ENCODE measurements around the gene UBE3C.

The UBE3C gene

GRCh38 chr7:157189405-157189804, 50.7 kb downstream of the UBE3C start:
- no peak overlapping the region for H3K4me3 ChIP-seq (ENCODE audit: low read depth, low read length)
- H3K9ac ChIP-seq (ENCODE audit: low read depth, low read length): no peak overlapping the region
- peaks cover 18% of the 10 kb centered on the region for H3K36me3 ChIP-seq (ENCODE audit: control insufficient read depth, insufficient read depth, low read length)
- H3K4me1 ChIP-seq (ENCODE audit: control insufficient read depth, insufficient read depth, low read length): no peaks in the 10 kb centered on the region
- no peaks in the 10 kb centered on the region for H3K9me3 ChIP-seq (ENCODE audit: control insufficient read depth, insufficient read depth, low read length)
- H3K27me3 ChIP-seq (ENCODE audit: control insufficient read depth, insufficient read depth, low read length): no peaks in the 10 kb centered on the region

- H3K9ac ChIP-seq (ENCODE audit: low read depth, low read length): no peak overlapping the region
- no peaks in the 10 kb centered on the region for H3K9me3 ChIP-seq (ENCODE audit: control insufficient read depth, insufficient read depth, low read length)
- H3K27me3 ChIP-seq (ENCODE audit: control insufficient read depth, insufficient read depth, low read length): no peaks in the 10 kb centered on the region
- no peaks in the 10 kb centered on the region for H3K4me1 ChIP-seq (ENCODE audit: control insufficient read depth, insufficient read depth, low read length)
- peaks cover 13% of the 10 kb centered on the region for H3K36me3 ChIP-seq (ENCODE audit: control insufficient read depth, insufficient read depth, low read length)
- H3K4me3 ChIP-seq (ENCODE audit: low read depth, low read length): no peak overlapping the region
These were observed 54.1 kb downstream of the UBE3C start for GRCh38 chr7:157192861-157193260.

GRCh38 chr7:157193274-157193673, 54.5 kb downstream of the UBE3C start:
- H3K4me3 ChIP-seq (ENCODE audit: low read depth, low read length): no peak overlapping the region
- no peaks in the 10 kb centered on the region for H3K9me3 ChIP-seq (ENCODE audit: control insufficient read depth, insufficient read depth, low read length)
- no peak overlapping the region for H3K9ac ChIP-seq (ENCODE audit: low read depth, low read length)
- H3K4me1 ChIP-seq (ENCODE audit: control insufficient read depth, insufficient read depth, low read length): no peaks in the 10 kb centered on the region
- peaks cover 13% of the 10 kb centered on the region for H3K36me3 ChIP-seq (ENCODE audit: control insufficient read depth, insufficient read depth, low read length)
- no peaks in the 10 kb centered on the region for H3K27me3 ChIP-seq (ENCODE audit: control insufficient read depth, insufficient read depth, low read length)

- no peaks in the 10 kb centered on the region for H3K4me1 ChIP-seq (ENCODE audit: control insufficient read depth, insufficient read depth, low read length)
- H3K9ac ChIP-seq (ENCODE audit: low read depth, low read length): no peak overlapping the region
- H3K4me3 ChIP-seq (ENCODE audit: low read depth, low read length): no peak overlapping the region
- no peaks in the 10 kb centered on the region for H3K27me3 ChIP-seq (ENCODE audit: control insufficient read depth, insufficient read depth, low read length)
- H3K9me3 ChIP-seq (ENCODE audit: control insufficient read depth, insufficient read depth, low read length): no peaks in the 10 kb centered on the region
- H3K36me3 ChIP-seq (ENCODE audit: control insufficient read depth, insufficient read depth, low read length): peaks cover 13% of the 10 kb centered on the region
These were observed 56.2 kb downstream of the UBE3C start for GRCh38 chr7:157194948-157195347.

- Histone ChIP-seq H3K9me3 (ENCODE audit: control insufficient read depth, insufficient read depth, low read length) (no peaks in the 10 kb centered on the region), H3K4me3 (ENCODE audit: low read depth, low read length) (no peak overlapping the region), H3K36me3 (ENCODE audit: control insufficient read depth, insufficient read depth, low read length) (peaks cover 9% of the 10 kb centered on the region), H3K27me3 (ENCODE audit: control insufficient read depth, insufficient read depth, low read length) (no peaks in the 10 kb centered on the region), H3K4me1 (ENCODE audit: control insufficient read depth, insufficient read depth, low read length) (no peaks in the 10 kb centered on the region), H3K9ac (ENCODE audit: low read depth, low read length) (no peak overlapping the region)
These were observed 57.1 kb downstream of the UBE3C start for GRCh38 chr7:157195868-157196267.

GRCh38 chr7:157204134-157204533, 65.4 kb downstream of the UBE3C start:
- Histone ChIP-seq H3K4me3 (ENCODE audit: low read depth, low read length) (no peak overlapping the region), H3K27me3 (ENCODE audit: control insufficient read depth, insufficient read depth, low read length) (no peaks in the 10 kb centered on the region), H3K9me3 (ENCODE audit: control insufficient read depth, insufficient read depth, low read length) (no peaks in the 10 kb centered on the region), H3K36me3 (ENCODE audit: control insufficient read depth, insufficient read depth, low read length) (peaks cover 6% of the 10 kb centered on the region), H3K4me1 (ENCODE audit: control insufficient read depth, insufficient read depth, low read length) (no peaks in the 10 kb centered on the region), H3K9ac (ENCODE audit: low read depth, low read length) (no peak overlapping the region)

GRCh38 chr7:157205438-157205837, 66.7 kb downstream of the UBE3C start:
- Histone ChIP-seq H3K9ac (ENCODE audit: low read depth, low read length) (no peak overlapping the region), H3K36me3 (ENCODE audit: control insufficient read depth, insufficient read depth, low read length) (peaks cover 6% of the 10 kb centered on the region), H3K4me1 (ENCODE audit: control insufficient read depth, insufficient read depth, low read length) (no peaks in the 10 kb centered on the region), H3K4me3 (ENCODE audit: low read depth, low read length) (no peak overlapping the region), H3K9me3 (ENCODE audit: control insufficient read depth, insufficient read depth, low read length) (no peaks in the 10 kb centered on the region), H3K27me3 (ENCODE audit: control insufficient read depth, insufficient read depth, low read length) (no peaks in the 10 kb centered on the region)

GRCh38 chr7:157208571-157209413, 70.1 kb downstream of the UBE3C start:
- Histone ChIP-seq H3K4me1 (ENCODE audit: control insufficient read depth, insufficient read depth, low read length) (no peaks in the 10 kb centered on the region), H3K9ac (ENCODE audit: low read depth, low read length) (no peak overlapping the region), H3K36me3 (ENCODE audit: control insufficient read depth, insufficient read depth, low read length) (peaks cover 3% of the 10 kb centered on the region), H3K27me3 (ENCODE audit: control insufficient read depth, insufficient read depth, low read length) (no peaks in the 10 kb centered on the region), H3K4me3 (ENCODE audit: low read depth, low read length) (no peak overlapping the region), H3K9me3 (ENCODE audit: control insufficient read depth, insufficient read depth, low read length) (no peaks in the 10 kb centered on the region)

- Histone ChIP-seq H3K4me1 (ENCODE audit: control insufficient read depth, insufficient read depth, low read length) (no peaks in the 10 kb centered on the region), H3K4me3 (ENCODE audit: low read depth, low read length) (no peak overlapping the region), H3K36me3 (ENCODE audit: control insufficient read depth, insufficient read depth, low read length) (peaks cover 3% of the 10 kb centered on the region), H3K9me3 (ENCODE audit: control insufficient read depth, insufficient read depth, low read length) (no peaks in the 10 kb centered on the region), H3K27me3 (ENCODE audit: control insufficient read depth, insufficient read depth, low read length) (no peaks in the 10 kb centered on the region), H3K9ac (ENCODE audit: low read depth, low read length) (no peak overlapping the region)
These were observed 72.0 kb downstream of the UBE3C start for GRCh38 chr7:157210682-157211081.

- Histone ChIP-seq H3K27me3 (ENCODE audit: control insufficient read depth, insufficient read depth, low read length) (no peaks in the 10 kb centered on the region), H3K36me3 (ENCODE audit: control insufficient read depth, insufficient read depth, low read length) (peaks cover 7% of the 10 kb centered on the region), H3K9me3 (ENCODE audit: control insufficient read depth, insufficient read depth, low read length) (no peaks in the 10 kb centered on the region), H3K4me3 (ENCODE audit: low read depth, low read length) (no peak overlapping the region), H3K4me1 (ENCODE audit: control insufficient read depth, insufficient read depth, low read length) (no peaks in the 10 kb centered on the region), H3K9ac (ENCODE audit: low read depth, low read length) (no peak overlapping the region)
These were observed 73.0 kb downstream of the UBE3C start for GRCh38 chr7:157211690-157212089.

GRCh38 chr7:157219154-157219553, 80.4 kb downstream of the UBE3C start:
- Histone ChIP-seq H3K27me3 (ENCODE audit: control insufficient read depth, insufficient read depth, low read length) (no peaks in the 10 kb centered on the region), H3K4me3 (ENCODE audit: low read depth, low read length) (no peak overlapping the region), H3K9ac (ENCODE audit: low read depth, low read length) (no peak overlapping the region), H3K9me3 (ENCODE audit: control insufficient read depth, insufficient read depth, low read length) (no peaks in the 10 kb centered on the region), H3K36me3 (ENCODE audit: control insufficient read depth, insufficient read depth, low read length) (peaks cover 16% of the 10 kb centered on the region), H3K4me1 (ENCODE audit: control insufficient read depth, insufficient read depth, low read length) (no peaks in the 10 kb centered on the region)

- no peaks in the 10 kb centered on the region for H3K27me3 ChIP-seq (ENCODE audit: control insufficient read depth, insufficient read depth, low read length)
- no peaks in the 10 kb centered on the region for H3K4me1 ChIP-seq (ENCODE audit: control insufficient read depth, insufficient read depth, low read length)
- H3K36me3 ChIP-seq (ENCODE audit: control insufficient read depth, insufficient read depth, low read length): peaks cover 16% of the 10 kb centered on the region
- H3K9ac ChIP-seq (ENCODE audit: low read depth, low read length): no peak overlapping the region
- H3K9me3 ChIP-seq (ENCODE audit: control insufficient read depth, insufficient read depth, low read length): no peaks in the 10 kb centered on the region
- no peak overlapping the region for H3K4me3 ChIP-seq (ENCODE audit: low read depth, low read length)
These were observed 82.3 kb downstream of the UBE3C start for GRCh38 chr7:157220916-157221569.

All from iPS-15b (cell line).